NCI-H2196 treated with DMSO at 0.1 percent for 48 hours (cell line): ENCODE measurements around the gene CTSF.
"Not testable (repeated sequence)": the region's sequence is repeated elsewhere in the genome, so short reads cannot be mapped to it uniquely, and the experiment has no call there.

Experiments
- DNase-seq: peaks from one replicate; lab custom pipeline; 2025; ENCODE audit not compliant: unreplicated experiment; lab: John Stamatoyannopoulos, UW

The CTSF gene

DNA sequence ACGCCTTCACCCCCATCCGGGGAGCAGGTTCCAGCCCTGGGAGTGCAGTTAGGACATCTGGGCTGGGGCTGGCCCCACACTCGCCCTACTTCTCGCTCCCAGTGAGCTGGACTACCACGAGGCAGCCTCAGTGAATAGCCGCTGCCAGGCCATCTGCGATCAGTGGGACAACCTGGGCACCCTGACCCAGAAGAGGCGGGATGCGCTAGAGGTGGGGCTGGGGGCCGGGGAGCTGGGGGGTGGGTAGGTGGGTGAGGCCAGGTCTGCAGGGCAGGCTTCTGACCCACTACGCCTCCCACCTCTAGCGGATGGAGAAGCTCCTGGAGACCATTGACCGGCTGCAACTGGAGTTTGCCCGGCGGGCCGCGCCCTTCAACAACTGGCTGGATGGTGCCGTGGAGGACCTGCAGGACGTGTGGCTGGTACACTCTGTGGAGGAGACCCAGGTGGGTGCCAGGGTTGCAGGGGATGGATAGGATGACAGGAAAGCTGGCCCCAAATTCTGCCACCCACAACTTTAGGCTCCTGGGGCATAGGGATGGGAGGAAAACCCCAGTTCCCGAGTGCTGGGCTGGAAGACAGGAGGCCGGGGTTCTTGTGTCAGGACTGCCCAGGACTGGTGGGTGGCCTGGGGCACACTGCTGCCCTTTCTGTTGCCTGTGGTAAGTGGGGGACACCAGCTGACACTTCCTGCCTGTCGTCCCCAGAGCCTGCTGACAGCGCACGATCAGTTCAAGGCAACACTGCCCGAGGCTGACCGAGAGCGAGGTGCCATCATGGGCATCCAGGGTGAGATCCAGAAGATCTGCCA is 8.3 kb downstream of the CTSF start:
- no peak for DNase-seq

DNA sequence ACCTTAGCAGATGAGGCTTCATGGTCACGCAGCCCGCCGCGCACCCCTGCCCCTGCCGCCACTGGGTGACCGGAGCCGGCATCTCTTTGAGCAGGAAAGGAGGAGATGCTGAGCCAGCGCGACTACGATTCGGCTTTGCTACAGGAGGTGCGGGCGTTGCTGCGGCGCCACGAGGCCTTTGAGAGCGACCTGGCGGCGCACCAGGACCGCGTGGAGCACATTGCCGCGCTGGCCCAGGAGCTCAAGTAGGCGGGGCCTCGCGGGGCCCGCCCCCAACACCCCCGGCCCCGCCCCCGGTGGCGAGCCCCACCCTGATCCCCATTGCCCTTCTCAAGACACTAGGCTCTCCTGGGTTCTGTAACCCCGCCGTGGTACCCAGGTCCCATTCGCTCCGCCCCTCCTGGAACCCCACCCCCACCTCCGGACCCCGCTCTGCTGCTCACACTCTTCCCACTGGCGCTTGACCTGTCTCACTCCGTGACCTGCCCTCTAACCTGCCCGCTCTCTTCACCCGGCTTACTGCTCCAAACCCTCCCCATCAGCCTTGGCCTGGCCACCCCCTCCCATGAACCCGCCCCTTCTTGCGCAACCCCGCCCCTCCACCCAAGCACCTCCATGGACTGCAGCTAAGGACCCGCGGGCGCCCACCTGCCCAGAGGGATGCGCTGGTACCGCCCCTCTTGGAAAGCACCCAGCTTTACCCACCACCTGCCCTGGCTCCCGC is 9.1 kb downstream of the CTSF start:
- DNase-seq: no peak

DNA sequence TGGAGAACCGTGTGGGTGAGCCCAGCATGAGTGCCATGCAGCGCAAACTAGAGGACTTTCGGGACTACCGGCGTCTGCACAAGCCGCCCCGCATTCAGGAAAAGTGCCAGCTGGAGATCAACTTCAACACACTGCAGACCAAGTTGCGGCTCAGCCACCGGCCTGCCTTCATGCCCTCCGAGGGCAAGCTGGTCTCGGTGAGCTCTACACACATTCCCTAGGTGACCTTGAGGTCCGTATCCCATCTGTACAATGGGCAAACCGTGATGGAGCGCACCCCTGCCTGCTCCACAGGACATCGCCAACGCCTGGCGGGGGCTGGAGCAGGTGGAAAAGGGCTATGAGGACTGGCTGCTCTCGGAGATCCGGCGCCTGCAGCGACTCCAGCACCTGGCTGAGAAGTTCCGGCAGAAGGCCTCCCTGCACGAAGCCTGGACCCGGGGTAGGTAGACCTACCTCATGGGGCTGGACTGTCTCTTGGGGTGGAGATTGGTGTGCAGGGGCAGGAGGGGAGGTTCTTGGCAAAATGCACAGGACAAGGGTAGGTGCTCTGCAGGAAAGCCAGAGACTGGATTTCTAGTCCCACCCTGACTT is 10.6 kb downstream of the CTSF start:
- DNase-seq: no peak

DNA sequence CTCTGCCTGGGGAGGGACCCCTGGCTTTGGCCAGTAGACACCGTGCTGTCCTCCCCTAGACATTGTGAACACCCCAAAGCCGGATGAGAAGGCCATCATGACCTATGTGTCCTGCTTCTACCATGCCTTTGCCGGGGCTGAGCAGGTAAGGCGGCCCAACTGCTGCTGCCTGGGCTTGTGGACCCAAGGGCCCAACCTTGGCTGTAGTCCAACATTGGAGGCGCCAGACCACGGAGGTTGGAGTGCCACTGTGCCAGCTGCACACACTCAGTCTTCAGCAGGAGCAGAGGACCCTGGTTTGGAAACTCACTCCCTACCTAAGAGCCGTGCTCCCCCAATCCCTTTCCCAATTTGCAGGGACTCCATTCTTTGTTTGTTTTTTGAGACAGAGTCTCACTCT is 12.3 kb downstream of the CTSF start:
- DNase-seq: peak; percentile 22

DNA sequence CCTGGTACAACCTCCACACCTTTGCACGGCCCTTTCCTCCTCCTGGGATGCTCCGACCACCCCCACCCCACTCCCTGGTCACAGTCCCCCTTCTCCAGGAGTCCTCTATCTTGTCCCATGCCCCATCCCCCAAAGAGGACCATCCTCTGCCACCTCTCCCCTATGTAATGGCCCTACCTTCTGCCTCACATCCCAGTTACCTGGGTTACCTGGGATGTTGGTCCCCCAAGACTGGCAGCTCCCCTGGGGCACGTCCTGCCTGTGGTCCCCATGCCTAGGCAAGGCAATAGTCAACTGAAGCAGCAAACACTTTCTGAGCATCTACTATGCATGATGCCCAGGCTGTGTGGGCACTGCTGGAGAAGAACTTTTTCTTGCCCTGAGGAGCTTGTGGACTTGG is 13.0 kb downstream of the CTSF start:
- no peak for DNase-seq

DNA sequence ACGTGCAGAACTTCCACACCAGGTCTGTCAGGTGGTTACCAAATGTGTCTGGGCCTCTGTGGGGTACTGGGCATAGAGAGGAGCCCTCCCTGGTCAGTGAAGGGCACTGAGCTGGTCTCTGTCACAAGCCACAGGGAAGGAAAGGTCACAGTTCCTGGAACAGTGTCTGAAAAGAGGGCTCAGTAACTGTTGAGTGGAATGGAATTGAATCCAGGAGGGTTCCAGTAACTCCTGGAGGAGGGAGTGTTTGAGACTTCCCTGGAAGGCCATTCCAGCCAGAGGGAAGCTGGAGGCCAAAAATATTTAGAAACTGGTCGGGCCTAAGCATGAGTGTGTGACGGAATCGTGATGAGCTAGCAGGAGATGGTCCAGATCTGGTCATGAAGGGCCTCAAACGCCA is 13.8 kb downstream of the CTSF start:
- DNase-seq: no peak

DNA sequence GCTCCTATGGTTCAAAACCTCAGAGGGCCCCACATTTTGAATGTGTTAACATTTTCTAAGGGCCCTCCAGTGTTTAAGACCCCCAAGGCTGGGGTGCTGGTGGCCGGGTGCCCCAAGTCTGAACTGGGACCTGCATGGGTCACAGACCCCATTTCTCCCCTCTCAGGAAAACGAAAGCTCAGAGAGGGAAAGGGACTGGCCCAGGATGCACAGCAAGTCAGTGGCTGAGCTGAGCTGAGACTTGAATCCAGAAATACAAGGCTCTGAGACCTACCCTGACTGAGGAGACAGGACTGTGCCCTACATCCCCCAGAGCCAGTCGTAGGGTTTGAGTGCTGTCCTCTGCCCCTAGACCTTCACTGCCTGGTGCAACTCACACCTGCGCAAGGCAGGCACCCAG is 17.5 kb downstream of the CTSF start:
- DNase-seq: no peak

DNA sequence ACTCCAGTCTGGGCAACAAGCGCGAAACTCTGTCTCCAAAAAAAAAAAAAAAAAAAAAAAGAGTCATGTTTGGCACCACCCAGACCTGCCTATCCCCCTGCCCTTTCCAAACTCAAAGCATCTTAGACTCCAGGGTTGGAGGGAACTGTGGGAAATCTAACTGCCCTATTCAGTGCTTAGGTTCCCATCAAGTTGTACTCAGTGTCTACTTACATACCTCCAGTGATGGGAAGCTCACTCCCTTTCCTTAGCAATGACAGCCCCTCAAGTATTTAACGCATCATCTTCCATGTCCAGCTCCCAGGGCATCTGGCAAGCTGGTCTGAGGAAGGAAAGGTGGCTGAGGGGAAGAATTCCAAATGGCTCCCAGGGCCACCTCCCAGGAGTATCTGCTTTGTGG is 18.7 kb downstream of the CTSF start:
- DNase-seq: no peak

DNA sequence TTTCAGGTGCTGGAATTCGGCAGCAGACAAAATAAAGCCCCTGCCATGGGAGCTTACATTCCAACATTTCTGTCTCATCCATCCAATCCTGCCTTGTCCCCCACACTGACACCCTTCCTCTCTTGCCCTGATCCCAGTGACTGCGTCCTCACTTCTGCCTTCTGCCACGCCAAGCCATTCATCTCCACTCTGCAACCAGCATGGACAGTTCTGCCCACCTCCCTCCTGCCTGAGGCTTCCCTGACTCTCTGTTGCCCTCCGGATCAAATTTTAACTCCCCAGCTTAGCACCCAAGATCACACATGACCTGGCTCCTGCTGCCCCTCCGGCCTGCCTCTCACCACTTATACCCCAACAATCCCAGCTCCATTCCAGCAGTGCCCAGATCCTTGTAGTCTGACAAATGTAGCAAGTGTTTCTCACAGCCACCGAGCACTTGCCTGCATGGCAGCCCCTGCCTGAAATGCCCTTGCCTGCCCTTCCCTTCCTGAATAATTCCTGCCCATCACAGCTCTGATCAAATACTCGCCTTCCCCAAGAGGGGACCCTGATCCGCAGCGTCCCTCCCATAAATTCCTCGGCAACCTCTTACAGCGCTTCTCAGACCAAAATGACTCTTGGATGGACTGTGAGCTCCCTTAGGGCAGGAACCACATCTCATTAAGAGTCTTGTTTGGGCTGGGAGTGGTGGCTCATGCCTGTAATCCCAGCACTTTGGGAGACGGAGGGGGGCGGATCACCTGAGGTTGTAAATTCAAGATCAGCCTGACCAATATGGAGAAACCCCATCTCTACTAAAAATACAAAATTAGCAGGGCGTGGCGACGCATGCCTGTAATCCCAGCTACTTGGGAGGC is 19.4 kb downstream of the CTSF start:
- DNase-seq: no peak

DNA sequence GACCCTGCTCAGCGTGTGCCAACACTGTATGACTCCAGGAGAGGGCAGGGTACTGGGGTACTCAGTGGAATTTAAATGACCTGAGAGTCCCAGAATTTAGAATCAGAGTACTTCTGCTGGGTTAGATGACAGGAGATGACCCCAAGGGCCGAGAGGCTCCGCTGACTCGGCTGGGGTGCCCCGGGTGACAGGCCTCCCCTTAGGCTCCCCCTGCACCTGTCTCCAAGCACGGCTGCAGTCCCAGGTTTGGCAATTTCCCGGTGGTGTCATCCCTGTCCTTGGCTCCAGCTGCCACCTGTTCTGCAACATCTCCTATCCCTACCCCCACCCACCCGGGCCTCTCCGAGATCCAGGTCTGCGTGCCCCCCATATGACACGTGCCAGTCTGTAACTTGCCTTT is 20.4 kb downstream of the CTSF start:
- no peak for DNase-seq

DNA sequence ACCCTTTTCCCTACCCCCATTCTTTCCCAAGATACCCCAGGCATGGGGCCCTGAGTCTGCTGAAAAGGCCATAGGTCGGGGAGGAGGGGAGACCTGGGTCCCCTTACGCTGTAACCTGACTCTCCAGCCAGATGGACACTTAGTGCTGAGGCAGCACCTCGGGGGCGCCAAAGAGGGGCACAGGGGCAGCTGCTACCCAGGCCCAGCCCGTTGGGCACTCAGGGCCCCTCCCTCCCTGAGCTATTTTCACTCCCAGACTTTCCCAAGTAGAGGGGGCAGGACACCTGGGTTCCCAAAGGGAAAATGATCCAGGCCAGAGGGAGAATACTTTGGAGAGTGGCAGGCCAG is 20.8 kb downstream of the CTSF start:
- no peak for DNase-seq

DNA sequence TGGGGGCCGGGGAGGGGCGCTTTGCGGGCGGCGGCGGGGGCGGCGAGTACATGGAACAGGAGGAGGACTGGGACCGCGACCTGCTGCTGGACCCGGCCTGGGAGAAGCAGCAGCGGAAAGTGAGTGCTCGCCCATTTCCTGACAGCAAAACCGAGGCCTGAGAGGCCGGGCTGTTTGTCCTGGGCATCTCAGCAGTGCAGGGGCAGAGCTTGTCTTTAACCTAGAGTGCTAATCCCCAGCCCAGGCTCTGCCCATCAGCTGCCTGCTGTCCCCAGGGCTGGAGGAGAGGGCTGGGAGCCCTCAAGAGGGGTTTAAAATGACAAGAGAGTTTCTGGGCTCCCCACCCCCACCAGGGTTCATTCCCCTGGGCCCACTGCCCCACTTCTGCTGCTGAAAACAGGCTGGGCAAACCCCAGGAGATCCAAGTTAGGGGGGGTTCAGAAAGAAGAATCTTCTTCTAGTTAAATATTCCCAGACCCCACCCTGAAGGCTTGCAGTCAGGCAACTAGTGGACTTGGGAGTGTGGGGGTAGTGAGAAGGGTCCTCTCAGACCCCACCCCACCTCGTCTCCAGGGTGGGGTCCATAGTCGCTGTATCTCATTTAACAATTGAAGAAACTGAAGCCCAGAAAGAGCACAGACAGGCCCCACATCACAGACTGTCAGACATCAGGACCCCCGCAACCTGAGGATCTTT is 21.3 kb downstream of the CTSF start:
- DNase-seq: no peak

DNA sequence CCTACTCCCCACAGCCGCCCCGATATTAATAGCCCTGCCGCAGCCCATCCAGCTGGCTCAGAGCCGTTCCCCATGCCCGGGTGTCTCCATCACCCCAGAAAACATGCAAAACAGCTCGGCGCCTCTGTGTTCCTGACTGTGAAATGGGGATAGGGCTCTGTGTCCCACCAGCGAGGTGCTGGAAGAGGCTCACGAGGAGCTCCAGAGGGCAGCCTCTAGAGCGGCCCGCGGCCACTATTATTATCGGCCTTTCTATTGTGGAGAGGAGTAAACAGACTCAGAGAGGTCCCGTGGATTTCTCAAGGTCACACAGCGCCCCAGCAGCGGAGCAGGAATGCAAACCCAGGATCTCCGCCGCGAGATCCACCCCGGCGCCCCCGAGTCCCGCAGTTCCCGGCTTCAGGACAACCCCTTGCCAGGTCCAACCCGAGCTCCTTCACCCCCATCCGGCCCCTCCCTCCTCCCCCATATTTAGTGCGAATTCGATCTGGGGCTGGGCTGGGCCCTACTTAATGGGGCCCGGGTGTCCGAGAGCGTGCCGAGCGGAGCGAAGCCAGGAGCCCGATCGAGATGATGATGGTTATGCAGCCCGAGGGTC is 21.9 kb downstream of the CTSF start, which contains the start of gene ACTN3:
ACTN3 (plus strand) TSS at position 536 of the 598 bp plus-strand sequence; CDS start at position 571, 35 bp downstream.
- DNase-seq: no peak

DNA sequence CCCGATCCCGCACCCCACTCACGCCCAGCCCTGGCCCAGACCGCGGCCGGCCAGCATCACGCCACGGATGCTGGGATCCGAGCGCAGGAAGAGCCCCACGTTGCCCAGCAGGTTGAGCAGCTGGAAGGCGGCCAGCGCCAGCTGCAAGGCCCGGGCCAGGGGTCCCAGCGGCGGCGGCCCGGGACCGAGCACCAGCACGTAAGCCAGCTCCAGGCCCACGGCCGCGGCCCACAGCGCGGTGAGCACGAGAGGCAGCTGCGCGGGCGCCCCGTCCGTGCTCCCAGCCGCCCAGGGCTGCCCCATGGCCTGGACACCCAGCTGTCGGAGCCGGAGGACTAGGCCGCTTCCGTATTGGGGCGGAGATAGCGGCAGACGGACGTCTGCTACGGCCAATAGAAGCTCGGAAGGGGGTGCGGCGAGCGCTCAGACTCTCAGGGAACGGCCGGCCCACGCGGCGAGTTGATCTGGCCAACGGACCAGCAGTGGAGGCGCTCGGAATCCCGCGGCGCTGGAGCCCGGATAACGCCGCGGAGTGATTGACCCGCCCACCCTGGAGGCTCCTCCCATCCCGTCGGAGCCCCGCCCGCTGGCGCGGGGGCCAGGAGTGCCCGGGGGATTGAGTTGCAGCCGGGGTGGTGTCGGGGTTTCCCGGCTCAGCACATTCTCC is 22.6 kb downstream of the CTSF start, which contains the start of gene ZDHHC24:
ZDHHC24 (minus strand) TSS at position 348 of the 667 bp plus-strand sequence; CDS start at position 303, 45 bp downstream.
- peak; percentile 94 for DNase-seq

DNA sequence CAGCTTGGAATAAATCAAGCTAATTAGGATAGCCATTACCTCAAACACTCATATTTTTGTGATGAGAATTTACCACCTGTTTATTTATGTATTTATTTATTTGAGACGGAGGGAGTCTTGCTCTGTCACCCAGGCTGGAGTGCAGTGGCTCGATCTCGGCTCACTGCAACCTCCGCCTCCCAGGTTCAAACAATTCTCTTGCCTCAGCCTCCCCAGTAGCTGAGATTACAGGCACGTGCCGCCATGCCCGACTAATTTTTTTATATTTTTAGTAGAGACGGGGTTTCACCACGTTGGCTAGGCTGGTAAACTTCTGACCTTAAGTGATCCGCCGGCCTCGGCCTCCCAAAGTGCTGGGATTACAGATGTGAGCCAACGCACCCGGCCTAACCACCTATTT is 23.5 kb downstream of the CTSF start:
- DNase-seq: not testable (repeated sequence)

DNA sequence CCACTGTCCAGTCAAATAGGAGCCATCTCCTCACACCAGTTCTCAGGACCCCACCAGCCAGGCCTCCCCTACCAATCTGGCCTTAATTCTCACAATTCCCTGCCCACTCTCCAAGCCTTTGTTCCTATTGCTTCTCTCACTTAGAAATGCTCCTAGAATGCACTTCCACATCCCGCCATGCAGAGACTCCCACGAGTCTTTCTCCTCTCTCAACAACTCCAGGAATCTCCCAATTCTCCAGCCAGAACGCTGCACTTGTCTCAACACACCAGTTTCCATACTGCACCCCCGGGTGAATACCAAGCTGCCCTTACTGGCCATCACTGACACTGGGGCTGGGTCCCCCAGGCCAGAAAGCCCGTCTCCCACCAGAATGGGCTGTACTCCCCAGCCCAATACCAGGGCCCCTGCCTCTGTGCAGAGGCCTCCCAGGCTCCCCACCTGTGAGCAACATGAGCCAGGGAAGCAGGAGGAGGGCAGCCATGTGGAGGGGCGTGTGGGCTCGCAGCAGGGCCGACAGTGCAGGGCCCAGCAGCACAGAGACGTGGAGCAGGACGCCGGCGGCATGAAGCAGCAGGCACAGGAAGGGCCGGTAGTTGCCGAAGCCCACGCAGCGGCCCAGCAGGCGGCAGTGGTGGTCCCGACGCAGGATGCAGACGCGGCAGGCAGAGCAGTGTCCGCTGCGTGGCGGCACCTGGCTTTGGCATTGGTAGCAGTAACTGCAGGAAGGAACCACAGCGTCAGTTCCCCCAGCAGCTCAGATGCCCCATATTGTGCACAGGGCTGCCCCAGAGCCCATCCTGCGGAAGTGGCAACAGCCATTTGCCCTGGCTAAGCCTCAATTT is 24.9 kb downstream of the CTSF start:
- DNase-seq: no peak

DNA sequence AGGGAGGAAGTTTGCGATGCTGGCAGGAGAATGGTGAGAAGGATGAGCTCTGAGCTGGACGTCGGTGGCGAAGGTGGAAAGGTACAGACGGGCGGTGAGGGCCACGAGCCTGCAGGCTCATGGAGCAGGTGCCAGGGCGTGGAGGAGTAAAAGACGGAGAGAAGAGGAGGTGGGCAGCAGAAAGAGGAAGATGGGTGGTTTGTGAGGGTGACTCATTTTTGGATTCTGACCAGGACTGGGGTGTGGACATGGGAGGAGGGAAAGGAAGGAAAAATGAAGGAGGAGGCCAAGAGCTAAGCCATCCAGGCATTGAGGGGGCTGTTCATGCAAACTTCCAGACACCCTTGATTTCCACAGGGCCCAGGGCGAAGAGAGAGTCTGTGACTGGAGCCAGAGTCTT is 26.0 kb downstream of the CTSF start:
- no peak for DNase-seq

DNA sequence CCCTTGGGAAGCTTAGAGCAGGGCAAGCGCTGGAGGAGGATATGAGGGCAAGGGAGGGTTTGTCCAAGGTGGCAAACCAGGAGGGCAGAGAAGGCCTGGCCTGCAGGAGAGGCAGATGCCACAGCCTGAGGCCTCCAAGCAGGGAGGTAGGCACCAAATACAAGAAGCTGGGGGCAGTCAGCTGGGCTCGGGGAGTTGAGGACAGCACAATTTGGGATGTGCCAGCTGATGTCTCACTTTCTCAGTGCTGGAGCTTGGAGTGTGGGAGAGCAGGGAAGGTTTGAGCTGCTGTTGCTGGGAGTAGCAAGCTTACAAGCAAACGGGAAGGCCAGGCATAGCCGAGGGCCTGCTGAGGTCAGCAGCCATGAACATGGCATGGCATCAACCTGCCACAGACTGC is 26.5 kb downstream of the CTSF start:
- DNase-seq: no peak

DNA sequence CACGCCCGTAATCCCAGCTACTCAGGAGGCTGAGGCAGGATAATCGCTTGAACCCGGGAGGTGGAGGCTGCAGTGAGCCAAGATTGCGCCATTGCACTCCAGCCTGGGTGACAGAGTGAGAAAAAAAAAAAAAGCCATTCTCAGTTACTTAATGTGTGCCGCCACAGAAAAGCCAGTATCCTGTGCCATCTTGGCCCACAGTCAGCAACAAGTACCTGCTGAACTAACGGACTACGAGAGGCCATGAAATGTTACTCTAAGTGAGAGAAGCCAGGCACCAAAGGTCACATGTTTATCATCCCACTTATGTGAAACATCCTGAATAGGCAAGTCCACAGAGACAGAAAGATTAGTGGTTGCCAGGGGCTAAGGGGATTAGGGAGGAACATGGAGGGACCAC is 27.8 kb downstream of the CTSF start:
- DNase-seq: not testable (repeated sequence)
